ENCODE data around the gene E4F1. TPM values are rescaled to one million over a fixed set of nuclear protein-coding genes. Genes with fewer than 3 reads are reported as not detected.
A peak's percentile ranks its signal among the peaks of the same experiment; 100 is the strongest.

The E4F1 gene
- total RNA-seq, 1 experiment from 2014 or later: 21.7 TPM

- DNase-seq (ENCODE audit: extremely low read depth, low read depth): peak; percentile 80
Measured at GRCh38 chr16:2205104-2205966, 18.1 kb upstream of the E4F1 start, which contains the start of gene MLST8. TSS of gene MLST8 (plus strand) at chr16:2205454. CDS start at chr16:2206086, 632 bp downstream.

- no peak for DNase-seq (ENCODE audit: extremely low read depth, low read depth)
Measured at GRCh38 chr16:2205967-2206313, 17.5 kb upstream of the E4F1 start.

- no peak for DNase-seq (ENCODE audit: extremely low read depth, low read depth)
Measured at GRCh38 chr16:2206420-2206779, 17.0 kb upstream of the E4F1 start.

GRCh38 chr16:2206780-2207433 lies 16.5 kb upstream of the E4F1 start:
- DNase-seq (ENCODE audit: extremely low read depth, low read depth): no peak

- no peak for DNase-seq (ENCODE audit: extremely low read depth, low read depth)
Measured at GRCh38 chr16:2207872-2208271, 15.5 kb upstream of the E4F1 start.

DNA sequence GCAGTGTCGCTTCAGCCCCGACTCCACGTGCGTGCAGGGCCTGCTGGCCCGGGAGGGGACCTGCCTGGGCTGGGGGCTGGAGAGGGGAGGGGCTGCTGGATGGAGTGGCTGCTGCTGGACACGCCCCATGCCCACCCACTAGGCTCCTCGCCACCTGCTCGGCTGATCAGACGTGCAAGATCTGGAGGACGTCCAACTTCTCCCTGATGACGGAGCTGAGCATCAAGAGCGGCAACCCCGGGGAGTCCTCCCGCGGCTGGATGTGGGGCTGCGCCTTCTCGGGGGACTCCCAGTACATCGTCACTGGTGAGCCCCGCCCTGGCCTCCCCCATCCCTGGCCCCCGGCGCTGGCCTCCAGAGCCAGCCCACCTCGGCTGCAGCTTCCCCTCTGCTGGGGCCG lies 15.1 kb upstream of the E4F1 start:
- DNase-seq (ENCODE audit: extremely low read depth, low read depth): no peak

DNA sequence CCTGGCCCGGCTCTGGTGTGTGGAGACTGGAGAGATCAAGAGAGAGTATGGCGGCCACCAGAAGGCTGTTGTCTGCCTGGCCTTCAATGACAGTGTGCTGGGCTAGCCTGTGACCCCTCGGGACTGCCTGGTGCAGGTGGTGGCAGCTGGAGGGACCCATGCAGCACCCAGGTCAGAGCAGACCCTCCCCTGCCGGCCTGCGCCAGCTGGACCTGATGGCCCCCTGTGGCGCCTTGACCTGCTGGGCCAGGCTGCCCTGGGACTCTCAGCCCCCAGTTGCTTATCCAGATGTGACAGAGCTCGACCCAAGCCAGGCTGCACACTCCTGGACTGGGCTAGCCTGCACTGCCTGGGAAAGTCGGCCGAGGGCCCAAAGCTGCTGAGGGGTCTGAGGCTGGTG lies 14.6 kb upstream of the E4F1 start:
- no peak for DNase-seq (ENCODE audit: extremely low read depth, low read depth)

GRCh38 chr16:2209258-2210008 lies 14.0 kb upstream of the E4F1 start:
- DNase-seq (ENCODE audit: extremely low read depth, low read depth): no peak

GRCh38 chr16:2210009-2210332 lies 13.4 kb upstream of the E4F1 start:
- no peak for DNase-seq (ENCODE audit: extremely low read depth, low read depth)

- DNase-seq (ENCODE audit: extremely low read depth, low read depth): no peak
Measured at GRCh38 chr16:2210386-2211365, 12.7 kb upstream of the E4F1 start, which contains the start of gene BRICD5. TSS of gene BRICD5 (minus strand) at chr16:2210863. CDS start at chr16:2210833, 30 bp downstream.

GRCh38 chr16:2211923-2212347 lies 11.5 kb upstream of the E4F1 start:
- no peak for DNase-seq (ENCODE audit: extremely low read depth, low read depth)

GRCh38 chr16:2212362-2213324 lies 10.7 kb upstream of the E4F1 start:
- no peak for DNase-seq (ENCODE audit: extremely low read depth, low read depth)

DNA sequence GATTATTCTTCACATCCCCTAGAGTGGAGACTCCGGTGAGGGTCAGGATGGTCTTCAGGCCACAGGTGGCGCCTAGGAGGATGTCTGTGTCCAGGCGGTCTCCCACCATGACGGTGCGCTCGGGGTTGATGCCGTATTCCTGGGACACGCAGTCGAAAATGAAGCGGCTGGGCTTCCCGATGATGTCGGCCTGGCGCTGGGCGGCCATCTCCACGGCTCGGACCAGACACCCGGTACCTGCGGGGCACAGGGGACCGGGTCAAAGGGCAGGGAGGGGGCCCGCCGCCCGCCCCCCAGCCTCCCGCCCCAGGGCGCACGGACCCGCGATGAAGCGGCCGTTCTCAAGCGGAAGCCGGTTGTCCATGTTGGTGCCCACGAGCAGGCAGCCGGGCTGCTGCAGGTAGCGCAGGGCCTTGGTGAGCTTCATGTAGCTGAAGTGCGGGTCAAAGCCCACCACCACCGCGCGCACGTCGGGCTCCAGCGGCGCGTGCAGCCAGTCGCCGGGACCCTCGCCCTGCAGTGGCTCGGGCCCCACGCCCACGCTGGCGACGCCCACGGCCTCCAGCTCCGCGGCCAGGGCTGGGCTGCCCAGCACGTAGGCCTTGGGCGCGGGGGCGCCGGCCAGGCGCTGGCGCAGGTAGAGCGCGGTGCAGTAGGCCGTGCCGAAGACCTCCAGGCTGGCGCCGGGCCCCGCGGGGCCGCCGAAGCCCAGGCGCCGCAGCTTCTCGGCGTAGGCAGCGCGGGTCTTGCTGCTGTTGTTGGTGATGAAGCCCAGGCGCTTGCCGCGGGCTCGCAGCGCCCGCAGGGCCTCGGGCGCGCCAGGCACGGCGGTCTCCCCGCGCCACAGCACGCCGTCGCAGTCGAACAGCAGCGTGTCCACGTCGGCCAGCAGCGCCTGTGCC lies 9.3 kb upstream of the E4F1 start:
- no peak for DNase-seq (ENCODE audit: extremely low read depth, low read depth)

- DNase-seq (ENCODE audit: extremely low read depth, low read depth): no peak
Measured at GRCh38 chr16:2214719-2214968, 8.7 kb upstream of the E4F1 start, which contains the start of gene PGP. TSS of gene PGP (minus strand) at chr16:2214840. CDS start at chr16:2214777, 63 bp downstream.

- DNase-seq (ENCODE audit: extremely low read depth, low read depth): no peak
Measured at GRCh38 chr16:2216330-2216729, 7.1 kb upstream of the E4F1 start.

DNA sequence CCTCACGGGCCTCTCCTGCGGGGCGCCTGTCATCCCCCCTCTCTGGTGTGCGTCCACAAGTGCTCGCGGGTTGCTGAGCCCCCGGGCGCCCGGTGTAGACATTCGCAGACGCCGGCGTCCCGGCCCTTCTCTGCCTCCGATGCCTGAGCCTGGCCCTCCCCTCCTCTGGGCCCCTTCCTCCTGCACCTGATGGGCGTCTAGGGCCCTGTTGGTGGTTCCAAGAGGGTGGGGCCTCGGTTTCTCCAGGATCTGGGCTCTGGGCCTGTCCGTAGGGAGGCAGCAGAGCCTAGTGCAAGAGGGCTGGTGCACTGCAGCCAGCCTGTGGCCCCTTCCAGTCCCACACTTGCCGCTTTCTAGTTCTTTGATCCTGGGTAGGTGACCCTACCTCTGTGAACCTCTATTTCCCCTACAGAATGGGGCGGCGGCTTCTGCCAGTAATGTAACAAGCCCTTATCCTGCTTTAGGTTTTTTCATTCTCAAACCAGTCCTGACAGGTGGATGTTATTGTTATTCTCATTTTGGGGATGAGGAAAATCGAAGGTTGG lies 623 bp downstream of the E4F1 start:
- DNase-seq (ENCODE audit: extremely low read depth, low read depth): peak; percentile 30

DNA sequence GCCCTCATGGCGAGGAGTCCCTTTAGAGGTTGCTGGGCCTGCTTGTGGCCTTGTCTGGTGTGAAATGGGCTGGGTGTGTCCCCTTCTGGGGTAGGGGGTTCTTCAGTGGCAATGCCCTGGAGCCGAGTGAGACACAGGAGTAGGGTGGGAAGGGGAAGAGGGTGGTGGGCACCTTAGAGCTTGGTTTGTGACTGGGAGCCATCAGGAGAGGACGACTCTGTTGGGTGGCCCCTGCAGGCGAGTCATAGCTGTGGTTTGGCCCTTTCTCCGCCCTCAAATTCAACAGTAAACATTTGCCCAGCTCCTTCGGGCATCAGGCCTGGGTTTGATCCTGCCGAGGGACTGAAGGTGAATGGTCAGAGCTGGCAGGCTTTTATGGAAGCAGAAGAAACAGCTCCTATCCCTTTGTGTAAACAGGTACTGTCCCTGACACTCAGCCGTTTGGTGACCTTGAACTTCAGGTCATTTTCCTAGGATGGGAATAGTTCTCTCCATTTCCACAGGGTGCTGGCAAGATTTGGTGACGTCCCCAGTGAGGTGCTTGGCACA lies 2.9 kb downstream of the E4F1 start:
- no peak for DNase-seq (ENCODE audit: extremely low read depth, low read depth)

GRCh38 chr16:2226918-2227317 lies 3.5 kb downstream of the E4F1 start:
- no peak for DNase-seq (ENCODE audit: extremely low read depth, low read depth)

Data from NCI-H460 (cell line).